OCI-LY7 (cell line): Measurements from ENCODE around the gene WDR37. TPM values are rescaled to one million over a fixed set of nuclear protein-coding genes. Genes with fewer than 3 reads are reported as not detected.

Experiments used
- BruUV-seq: library from RNA; stranded (reverse); fragments of 400-500 nt; replicated peaks from 2 replicates; lab custom pipeline; 2021; lab: Mats Ljungman, UMichigan
- CTCF ChIA-PET: fragments of 300-600 bp; sonication (Branson Sonifier 250); formaldehyde crosslinking; loops from one replicate; lab custom pipeline; 2022; ENCODE audit warnings: antibody characterized with exemption; ENCODE audit not compliant: unreplicated experiment; lab: Charles Lee
- POLR2A ChIA-PET: fragments of 300-600 bp; sonication (Branson Sonifier 250); formaldehyde crosslinking; loops from one replicate; lab custom pipeline; 2022; ENCODE audit warnings: antibody characterized with exemption; lab: Charles Lee
- DNase-seq: peaks from one replicate; pipeline ENCODE4 v3.0.0-alpha.2; 2015; ENCODE audit warnings: low spot score
- H2AFZ ChIP-seq: fragments of 200-600 bp; sonication (generic), shearing (Covaris generic); 2 replicates; pipeline ENCODE4 v1.6.1; 2014; ENCODE audit warnings: mild to moderate bottlenecking, antibody characterized with exemption, low read length, moderate library complexity
- H3K27ac ChIP-seq: fragments of 200-600 bp; sonication (generic); 2 replicates; pipeline ENCODE4 v1.5.1; 2014; ENCODE audit warnings: mixed run types, low read depth, mild to moderate bottlenecking, moderate library complexity, low read length, inconsistent platforms; ENCODE audit not compliant: poor library complexity, severe bottlenecking
- H3K36me3 ChIP-seq: fragments of 200-600 bp; sonication (generic); 2 replicates; pipeline ENCODE4 v1.6.1; 2014; ENCODE audit warnings: mild to moderate bottlenecking, antibody characterized with exemption, low read length, moderate library complexity, mixed read lengths; ENCODE audit not compliant: insufficient read depth
- H3K4me1 ChIP-seq: fragments of 200-600 bp; sonication (generic); 2 replicates; pipeline ENCODE4 v1.5.1; 2014; ENCODE audit warnings: mild to moderate bottlenecking, low read length; ENCODE audit not compliant: insufficient read depth, poor library complexity, severe bottlenecking
- H3K4me2 ChIP-seq: fragments of 200-600 bp; sonication (generic); 2 replicates; pipeline ENCODE4 v1.6.1; 2014; ENCODE audit warnings: mild to moderate bottlenecking, low read length
- H3K4me3 ChIP-seq: fragments of 200-600 bp; sonication (generic); 2 replicates; pipeline ENCODE4 v1.5.1; 2014; ENCODE audit warnings: mild to moderate bottlenecking, low read depth, low read length; ENCODE audit not compliant: poor library complexity, severe bottlenecking
- H3K79me2 ChIP-seq: fragments of 200-600 bp; sonication (generic); 2 replicates; pipeline ENCODE4 v1.6.1; 2016; ENCODE audit warnings: low read depth, mild to moderate bottlenecking, low read length, moderate library complexity, mixed read lengths; ENCODE audit not compliant: insufficient read depth
- H3K9me2 ChIP-seq: fragments of 200-600 bp; sonication (generic); 2 replicates; pipeline ENCODE4 v1.6.1; 2016; ENCODE audit warnings: mild to moderate bottlenecking, low read length, mixed read lengths; ENCODE audit not compliant: insufficient read depth
- H3K9me3 ChIP-seq: fragments of 200-600 bp; sonication (generic); 2 replicates; pipeline ENCODE4 v1.6.1; 2014; ENCODE audit warnings: mild to moderate bottlenecking, mixed run types, low read length, mixed read lengths
- H4K20me1 ChIP-seq: fragments of 200-600 bp; sonication (generic); 2 replicates; pipeline ENCODE4 v1.6.1; 2014; ENCODE audit warnings: mild to moderate bottlenecking, antibody characterized with exemption, low read length, moderate library complexity, mixed read lengths; ENCODE audit not compliant: insufficient read depth
- EZH2phosphoT487 ChIP-seq: fragments of 200-600 bp; sonication (generic); IDR thresholded peaks from 2 replicates; pipeline ENCODE4 v1.6.1; 2018; ENCODE audit warnings: low read depth, borderline replicate concordance, mild to moderate bottlenecking, mixed run types, antibody characterized with exemption, low read length, moderate library complexity, mixed read lengths
- intact Hi-C: fragments of 100-400 bp; cut with micrococcal nuclease; formaldehyde crosslinking; loops from one replicate; pipeline ENCODE4 v1.10.0; 2022; ENCODE audit not compliant: unreplicated experiment
- total RNA-seq, 2 experiments: library from RNA; depleted of rRNA in 1 of 2; stranded (reverse); fragments of >200 nt in 1 of 2; shearing (Covaris generic) in 1 of 2; gene quantifications; 2 replicates each; pipeline ENCODE4 v1.2.3, GENCODE V29; 2014 to 2022
- TF ChIP-seq, protein P1 (sequence below): fragments of 200-600 bp; sonication (generic); conservative IDR thresholded peaks from 2 replicates; pipeline ENCODE4 v1.5.1; 2014; ENCODE audit warnings: mild to moderate bottlenecking, antibody characterized with exemption, low read length, moderate library complexity, mixed read lengths

WDR37 gene
- total RNA-seq, 2 experiments from 2014 or later = 9.7 to 18.9 TPM

GRCh38 chr10:1150638-1150955 is 94.4 kb downstream of the WDR37 start:
- Histone ChIP-seq H3K4me2 (no peak overlapping the region), H3K36me3 (no peaks in the 10 kb centered on the region), H2AFZ (no peak overlapping the region), H3K27ac (no peak overlapping the region), H3K79me2 (no peaks in the 10 kb centered on the region), H3K4me3 (no peak overlapping the region), H4K20me1 (no peaks in the 10 kb centered on the region), H3K9me3 (no peaks in the 10 kb centered on the region), H3K9me2 (no peaks in the 10 kb centered on the region), H3K4me1 (no peaks in the 10 kb centered on the region)
- ChIA-PET CTCF (no interaction called here), POLR2A (interaction anchor here (0.5 kb wide), 1 partner anchor 232 kb away, joined by 4 read pairs; no protein-coding TSS in a partner anchor)
- intact Hi-C loops = no loop called here
- TF ChIP-seq, protein P1, sequence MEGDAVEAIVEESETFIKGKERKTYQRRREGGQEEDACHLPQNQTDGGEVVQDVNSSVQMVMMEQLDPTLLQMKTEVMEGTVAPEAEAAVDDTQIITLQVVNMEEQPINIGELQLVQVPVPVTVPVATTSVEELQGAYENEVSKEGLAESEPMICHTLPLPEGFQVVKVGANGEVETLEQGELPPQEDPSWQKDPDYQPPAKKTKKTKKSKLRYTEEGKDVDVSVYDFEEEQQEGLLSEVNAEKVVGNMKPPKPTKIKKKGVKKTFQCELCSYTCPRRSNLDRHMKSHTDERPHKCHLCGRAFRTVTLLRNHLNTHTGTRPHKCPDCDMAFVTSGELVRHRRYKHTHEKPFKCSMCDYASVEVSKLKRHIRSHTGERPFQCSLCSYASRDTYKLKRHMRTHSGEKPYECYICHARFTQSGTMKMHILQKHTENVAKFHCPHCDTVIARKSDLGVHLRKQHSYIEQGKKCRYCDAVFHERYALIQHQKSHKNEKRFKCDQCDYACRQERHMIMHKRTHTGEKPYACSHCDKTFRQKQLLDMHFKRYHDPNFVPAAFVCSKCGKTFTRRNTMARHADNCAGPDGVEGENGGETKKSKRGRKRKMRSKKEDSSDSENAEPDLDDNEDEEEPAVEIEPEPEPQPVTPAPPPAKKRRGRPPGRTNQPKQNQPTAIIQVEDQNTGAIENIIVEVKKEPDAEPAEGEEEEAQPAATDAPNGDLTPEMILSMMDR = no peak
- TF ChIP-seq EZH2phosphoT487 = no peak
- no TSS peak for BruUV-seq
- DNase-seq = no peak

DNA sequence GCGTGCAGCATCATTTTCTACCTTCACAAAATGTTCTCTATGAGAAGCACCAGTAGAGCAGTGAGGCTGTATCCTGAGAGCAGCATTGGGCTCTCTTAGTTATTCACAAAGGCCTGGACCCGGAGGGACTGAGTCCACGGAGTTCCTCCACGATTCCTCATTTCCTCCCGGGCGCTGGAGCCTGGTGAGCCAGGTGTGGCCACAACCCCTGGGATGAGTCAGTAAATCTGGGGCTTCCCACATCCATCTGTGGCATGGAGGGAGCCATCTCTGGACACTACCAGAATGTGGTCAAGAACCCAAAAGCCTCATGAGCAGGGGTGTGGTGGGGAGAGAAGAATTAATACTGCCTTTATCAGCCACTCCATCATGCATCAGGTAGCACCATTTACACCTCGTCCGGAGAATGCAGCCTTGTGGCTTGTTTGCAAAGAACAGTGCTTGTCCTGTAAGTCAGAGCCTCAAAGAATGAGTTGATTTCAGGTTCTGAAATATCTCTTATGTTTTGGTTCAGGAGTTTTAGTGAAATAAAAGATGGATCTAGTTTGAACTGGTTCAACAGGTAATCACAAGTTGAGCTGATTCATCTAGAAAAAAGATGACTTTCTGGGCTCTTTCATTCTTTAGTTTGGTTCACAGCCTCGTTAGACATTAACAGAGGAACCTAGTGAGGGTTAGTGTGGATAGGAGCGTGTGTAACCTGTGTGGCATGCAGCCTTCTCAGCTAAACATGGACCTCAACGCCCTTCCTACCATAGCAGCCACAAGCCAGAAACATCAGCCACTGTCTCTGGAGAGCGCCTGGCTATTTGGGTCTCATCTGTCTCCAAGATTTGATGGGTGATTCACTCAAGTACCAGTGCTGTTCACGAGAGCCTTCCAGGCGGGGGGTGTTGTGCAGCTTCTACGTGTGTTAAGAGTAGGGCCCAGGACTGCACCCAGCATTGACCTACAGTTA is 95.2 kb downstream of the WDR37 start:
- Histone ChIP-seq H3K36me3 (no peaks in the 10 kb centered on the region), H3K4me1 (no peaks in the 10 kb centered on the region), H3K27ac (no peak overlapping the region), H3K79me2 (no peaks in the 10 kb centered on the region), H3K9me2 (no peaks in the 10 kb centered on the region), H4K20me1 (no peaks in the 10 kb centered on the region), H2AFZ (no peak overlapping the region), H3K4me3 (no peak overlapping the region), H3K9me3 (no peaks in the 10 kb centered on the region), H3K4me2 (no peak overlapping the region)
- no peak for DNase-seq
- CTCF ChIA-PET = no interaction called here
- BruUV-seq = no TSS peak
- POLR2A ChIA-PET = interaction anchor here (0.6 kb wide), 1 partner anchor 1074 kb away, joined by 3 read pairs; no protein-coding TSS in a partner anchor
- intact Hi-C loops = no loop called here
- TF ChIP-seq, protein P1 = no peak
- TF ChIP-seq EZH2phosphoT487 = no peak
